ENCODE data around the gene ANP32A.

The ANP32A gene

GRCh38 chr15:68796576-68796975 lies 24.1 kb downstream of the ANP32A start:
- Mint-ChIP-seq H3K4me1 (ENCODE audit: low read depth) (peaks cover 91% of the 10 kb centered on the region), H3K27ac (no peak overlapping the region), H3K9me3 (ENCODE audit: low read depth) (no peaks in the 10 kb centered on the region), H3K4me3 (peak overlapping the region; percentile 14), H3K27me3 (no peaks in the 10 kb centered on the region), H3K36me3 (peaks cover 7% of the 10 kb centered on the region)

- H3K9me3 Mint-ChIP-seq (ENCODE audit: low read depth) = no peaks in the 10 kb centered on the region
- H3K27ac Mint-ChIP-seq = peak overlapping the region; percentile 83
Observed at GRCh38 chr15:68795298-68795848, 25.3 kb downstream of the ANP32A start.

GRCh38 chr15:68794863-68795262 lies 25.8 kb downstream of the ANP32A start:
- peak overlapping the region; percentile 63 for H3K4me3 Mint-ChIP-seq

More at GRCh38 chr15:68795298-68795848, 25.3 kb downstream of the ANP32A start:
- H3K27me3 Mint-ChIP-seq = no peaks in the 10 kb centered on the region
- peaks cover 93% of the 10 kb centered on the region for H3K4me1 Mint-ChIP-seq (ENCODE audit: low read depth)
- peaks cover 7% of the 10 kb centered on the region for H3K36me3 Mint-ChIP-seq
- peak overlapping the region; percentile 63 for H3K4me3 Mint-ChIP-seq

DNA sequence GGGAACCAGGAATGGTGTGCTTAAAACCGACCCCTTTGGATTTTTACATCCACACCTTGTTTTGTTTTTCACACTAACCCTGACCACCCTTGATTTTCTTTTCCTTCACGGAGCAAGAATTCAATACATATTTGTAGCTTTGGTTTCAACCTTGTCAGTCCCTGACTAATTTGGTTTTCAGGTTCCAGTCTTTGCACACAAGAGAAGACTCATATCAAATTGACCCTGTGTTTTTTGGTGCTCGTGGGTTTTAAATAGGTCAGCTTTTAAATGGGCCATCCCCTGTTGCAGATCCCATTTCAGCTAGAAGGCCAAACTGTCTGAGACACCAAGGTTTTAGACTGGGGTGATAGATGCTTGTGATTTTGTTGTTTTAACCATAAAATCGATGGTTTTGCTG lies 26.4 kb downstream of the ANP32A start:
- no peaks in the 10 kb centered on the region for H3K27me3 Mint-ChIP-seq
- peaks cover 5% of the 10 kb centered on the region for H3K36me3 Mint-ChIP-seq
- peak overlapping the region; percentile 75 for H3K27ac Mint-ChIP-seq
- H3K4me1 Mint-ChIP-seq (ENCODE audit: low read depth) = peaks cover 93% of the 10 kb centered on the region
- H3K4me3 Mint-ChIP-seq = peak overlapping the region; percentile 63
- H3K9me3 Mint-ChIP-seq (ENCODE audit: low read depth) = no peaks in the 10 kb centered on the region

More at GRCh38 chr15:68794863-68795262, 25.8 kb downstream of the ANP32A start:
- peaks cover 5% of the 10 kb centered on the region for H3K36me3 Mint-ChIP-seq
- H3K4me1 Mint-ChIP-seq (ENCODE audit: low read depth) = peaks cover 94% of the 10 kb centered on the region
- no peaks in the 10 kb centered on the region for H3K9me3 Mint-ChIP-seq (ENCODE audit: low read depth)
- peak overlapping the region; percentile 75 for H3K27ac Mint-ChIP-seq
- H3K27me3 Mint-ChIP-seq = no peaks in the 10 kb centered on the region

GRCh38 chr15:68793776-68794175 lies 26.9 kb downstream of the ANP32A start:
- no peak overlapping the region for H3K4me3 Mint-ChIP-seq
- no peaks in the 10 kb centered on the region for H3K27me3 Mint-ChIP-seq
- no peaks in the 10 kb centered on the region for H3K9me3 Mint-ChIP-seq (ENCODE audit: low read depth)
- no peak overlapping the region for H3K27ac Mint-ChIP-seq
- H3K4me1 Mint-ChIP-seq (ENCODE audit: low read depth) = peaks cover 91% of the 10 kb centered on the region
- peaks cover 3% of the 10 kb centered on the region for H3K36me3 Mint-ChIP-seq

- Mint-ChIP-seq H3K27me3 (no peaks in the 10 kb centered on the region), H3K9me3 (ENCODE audit: low read depth) (no peaks in the 10 kb centered on the region), H3K4me3 (peak overlapping the region; percentile 30), H3K4me1 (ENCODE audit: low read depth) (peaks cover 90% of the 10 kb centered on the region), H3K36me3 (peaks cover 3% of the 10 kb centered on the region), H3K27ac (peak overlapping the region; percentile 94)
Observed at GRCh38 chr15:68792901-68793766, 27.6 kb downstream of the ANP32A start.

GRCh38 chr15:68791431-68792283 lies 29.0 kb downstream of the ANP32A start:
- Mint-ChIP-seq H3K9me3 (ENCODE audit: low read depth) (no peaks in the 10 kb centered on the region), H3K36me3 (peaks cover 3% of the 10 kb centered on the region)

DNA sequence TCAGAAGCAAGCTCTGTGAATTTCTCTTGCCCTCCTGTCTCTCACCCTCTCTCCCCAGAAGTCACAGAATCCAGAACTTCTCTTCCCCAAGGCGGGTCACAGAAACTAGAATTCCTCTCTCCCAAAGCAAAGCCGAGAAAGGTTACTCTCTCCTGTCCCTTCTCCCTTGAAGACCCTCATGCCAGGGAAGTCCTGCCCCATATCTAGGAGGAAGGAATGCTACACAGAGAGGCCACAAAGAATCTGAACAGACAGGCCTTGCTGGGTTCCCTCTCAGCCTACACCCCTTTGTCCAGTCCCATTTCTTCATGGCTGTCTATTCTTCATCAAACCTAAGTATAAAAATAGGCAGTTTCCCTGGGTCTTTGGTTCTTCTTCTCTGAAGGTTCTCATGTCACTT lies 29.8 kb downstream of the ANP32A start:
- Mint-ChIP-seq H3K4me1 (ENCODE audit: low read depth) (peaks cover 73% of the 10 kb centered on the region), H3K27me3 (no peaks in the 10 kb centered on the region), H3K9me3 (ENCODE audit: low read depth) (no peaks in the 10 kb centered on the region), H3K27ac (peak overlapping the region; percentile 94), H3K36me3 (peaks cover 3% of the 10 kb centered on the region), H3K4me3 (peak overlapping the region; percentile 68)

More at GRCh38 chr15:68791431-68792283, 29.0 kb downstream of the ANP32A start:
- Mint-ChIP-seq H3K4me3 (peak overlapping the region; percentile 68), H3K4me1 (ENCODE audit: low read depth) (peaks cover 80% of the 10 kb centered on the region), H3K27ac (peak overlapping the region; percentile 94), H3K27me3 (no peaks in the 10 kb centered on the region)

DNA sequence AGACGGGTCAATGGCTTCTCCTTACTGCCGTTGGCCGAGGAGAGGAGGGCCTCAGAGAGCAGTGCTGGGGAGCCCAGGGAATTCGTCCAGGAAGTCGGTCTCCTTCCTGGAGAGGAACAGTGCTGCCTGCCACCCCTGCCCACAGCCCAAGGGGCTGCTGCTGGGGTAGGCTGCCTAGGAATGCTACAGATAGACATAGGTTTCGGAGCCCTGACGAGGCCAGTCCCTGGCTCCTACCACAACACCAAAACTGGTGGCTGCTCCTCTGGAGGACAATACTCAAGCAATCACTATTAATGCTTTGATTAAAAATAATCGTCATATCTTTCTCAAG lies 30.5 kb downstream of the ANP32A start:
- H3K27ac Mint-ChIP-seq = peak overlapping the region; percentile 58
- peaks cover 72% of the 10 kb centered on the region for H3K4me1 Mint-ChIP-seq (ENCODE audit: low read depth)
- no peak overlapping the region for H3K4me3 Mint-ChIP-seq
- no peaks in the 10 kb centered on the region for H3K9me3 Mint-ChIP-seq (ENCODE audit: low read depth)
- H3K27me3 Mint-ChIP-seq = no peaks in the 10 kb centered on the region
- H3K36me3 Mint-ChIP-seq = peaks cover 5% of the 10 kb centered on the region

- Mint-ChIP-seq H3K9me3 (ENCODE audit: low read depth) (no peaks in the 10 kb centered on the region), H3K27me3 (no peaks in the 10 kb centered on the region), H3K4me3 (no peak overlapping the region), H3K27ac (peak overlapping the region; percentile 58), H3K36me3 (peaks cover 5% of the 10 kb centered on the region), H3K4me1 (ENCODE audit: low read depth) (peaks cover 66% of the 10 kb centered on the region)
Observed at GRCh38 chr15:68789534-68790241, 31.0 kb downstream of the ANP32A start.

DNA sequence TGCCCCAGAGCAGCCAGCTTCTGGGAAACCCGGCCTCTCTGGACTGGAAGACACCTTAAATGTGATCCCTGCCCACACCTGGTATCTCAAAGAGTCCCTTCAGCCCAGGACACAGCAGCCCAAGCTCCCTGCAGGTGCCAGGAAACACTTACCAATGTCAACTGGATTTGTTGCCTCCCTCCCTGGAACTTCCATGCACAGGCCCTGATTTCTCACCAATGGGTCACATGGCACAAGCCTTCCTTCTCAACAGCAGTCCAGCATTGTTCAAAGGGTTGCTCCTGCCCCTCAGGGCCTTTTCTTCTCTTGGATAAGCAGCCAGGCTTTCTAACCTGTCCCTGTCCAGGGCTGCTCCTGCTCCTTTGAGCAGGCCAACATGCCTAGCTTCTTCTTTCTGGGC lies 31.6 kb downstream of the ANP32A start:
- Mint-ChIP-seq H3K36me3 (peaks cover 5% of the 10 kb centered on the region), H3K9me3 (ENCODE audit: low read depth) (no peaks in the 10 kb centered on the region), H3K27me3 (no peaks in the 10 kb centered on the region), H3K4me1 (ENCODE audit: low read depth) (peaks cover 60% of the 10 kb centered on the region), H3K4me3 (no peak overlapping the region), H3K27ac (peak overlapping the region; percentile 41)

DNA sequence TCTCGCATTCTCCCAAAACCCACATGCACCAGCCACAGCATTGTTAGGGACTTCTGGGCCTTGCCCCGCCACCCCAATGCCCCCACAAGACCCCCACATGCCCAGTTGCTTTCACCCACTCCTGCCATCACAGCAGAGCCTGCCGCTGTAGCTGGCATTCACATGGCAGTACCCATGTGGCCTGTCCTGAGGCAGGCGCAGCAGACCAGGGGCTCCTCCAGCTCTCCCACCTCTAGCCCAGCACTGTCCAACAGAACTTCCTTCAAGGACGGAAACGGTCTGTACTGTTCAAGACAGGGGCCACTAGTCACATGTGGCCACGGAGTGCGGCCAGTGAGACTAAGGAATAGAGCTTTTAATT lies 32.5 kb downstream of the ANP32A start:
- Mint-ChIP-seq H3K27ac (peak overlapping the region; percentile 41), H3K27me3 (no peaks in the 10 kb centered on the region), H3K4me3 (no peak overlapping the region), H3K9me3 (ENCODE audit: low read depth) (no peaks in the 10 kb centered on the region), H3K4me1 (ENCODE audit: low read depth) (peaks cover 61% of the 10 kb centered on the region), H3K36me3 (peaks cover 3% of the 10 kb centered on the region)

- Mint-ChIP-seq H3K9me3 (ENCODE audit: low read depth) (no peaks in the 10 kb centered on the region), H3K4me1 (ENCODE audit: low read depth) (peaks cover 61% of the 10 kb centered on the region), H3K36me3 (peaks cover 7% of the 10 kb centered on the region)
Observed at GRCh38 chr15:68787609-68788263, 33.0 kb downstream of the ANP32A start.

DNA sequence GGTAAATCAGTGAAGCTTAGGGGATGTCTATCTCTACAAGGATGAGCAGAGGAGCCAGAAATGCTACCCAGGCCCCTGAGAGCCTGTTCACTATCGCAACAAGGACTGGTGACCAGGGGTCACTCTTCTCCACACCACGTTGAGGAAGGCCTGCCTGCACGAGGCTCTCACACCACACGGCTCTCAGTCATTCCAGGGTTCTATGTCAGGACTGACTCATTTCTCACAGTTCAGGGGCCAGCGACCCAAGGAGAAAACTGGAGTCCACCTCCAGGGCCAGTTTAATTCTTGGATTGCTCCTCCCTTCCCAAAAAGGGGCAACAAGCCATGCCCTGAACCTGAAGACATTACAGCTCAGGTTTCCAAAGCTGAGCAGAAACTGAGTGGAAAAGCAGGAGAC lies 33.9 kb downstream of the ANP32A start:
- H3K4me3 Mint-ChIP-seq = no peak overlapping the region
- H3K9me3 Mint-ChIP-seq (ENCODE audit: low read depth) = no peaks in the 10 kb centered on the region
- H3K36me3 Mint-ChIP-seq = peaks cover 8% of the 10 kb centered on the region
- H3K27me3 Mint-ChIP-seq = no peaks in the 10 kb centered on the region
- peaks cover 61% of the 10 kb centered on the region for H3K4me1 Mint-ChIP-seq (ENCODE audit: low read depth)
- H3K27ac Mint-ChIP-seq = peak overlapping the region; percentile 16

More at GRCh38 chr15:68787609-68788263, 33.0 kb downstream of the ANP32A start:
- Mint-ChIP-seq H3K27ac (peak overlapping the region; percentile 50), H3K4me3 (no peak overlapping the region), H3K27me3 (no peaks in the 10 kb centered on the region)
